ENCODE measurements around the gene NSUN2. TPM values are rescaled to one million over a fixed set of nuclear protein-coding genes. Genes with fewer than 3 reads are reported as not detected.
"Not testable (repeated sequence)": the region's sequence is repeated elsewhere in the genome, so short reads cannot be mapped to it uniquely, and the experiment has no call there.

The NSUN2 gene
- total and polyA plus RNA-seq, 4 donors, result 32.5 to 45.5 (median 40.4) TPM

- no peaks in the 10 kb centered on the region for H3K36me3 ChIP-seq (ENCODE audit: control insufficient read depth, insufficient read depth, low read length)
- H3K9me3 ChIP-seq (ENCODE audit: control insufficient read depth, insufficient read depth, low read length), result no peaks in the 10 kb centered on the region
- no peak for DNase-seq (ENCODE audit: low read depth in 4 of 6, low spot score in 6 of 6)
- H3K4me1 ChIP-seq (ENCODE audit: control insufficient read depth, insufficient read depth, low read length), result no peaks in the 10 kb centered on the region
- WGBS (ENCODE audit: insufficient coverage), result no CpG with 5 or more reads among the region's 1 CpG
- no peaks in the 10 kb centered on the region for H3K27me3 ChIP-seq (ENCODE audit: control insufficient read depth, insufficient read depth, low read length)
- H3K27ac ChIP-seq (ENCODE audit: low read depth, low read length), result no peak overlapping the region
- no peak overlapping the region for H3K4me3 ChIP-seq (ENCODE audit: low read depth, low read length)
These were observed 41.1 kb upstream of the NSUN2 start for GRCh38 chr5:6673963-6674362.

DNA sequence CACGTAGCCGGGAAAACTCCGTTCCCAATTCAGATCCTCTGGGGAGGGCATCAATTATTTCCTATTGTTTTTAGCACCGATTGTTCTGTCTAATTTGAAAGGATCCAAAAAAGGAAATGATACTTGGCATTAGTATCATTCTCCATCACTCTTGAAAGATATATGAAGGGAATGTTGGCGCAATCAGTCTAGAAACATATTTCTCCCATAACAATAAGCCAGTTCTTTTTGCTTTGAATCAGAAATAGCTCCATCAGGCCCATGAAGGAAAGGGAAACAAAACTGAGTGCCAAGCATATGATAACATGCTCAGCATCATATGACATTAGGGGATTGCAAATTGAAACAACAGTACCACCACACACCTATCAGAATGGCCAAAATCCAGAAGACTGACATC, 40.2 kb upstream of the NSUN2 start:
- no CpG with 5 or more reads among the region's 5 CpGs for WGBS (ENCODE audit: insufficient coverage)
- Histone ChIP-seq H3K4me1 (ENCODE audit: control insufficient read depth, insufficient read depth, low read length) (no peaks in the 10 kb centered on the region), H3K36me3 (ENCODE audit: control insufficient read depth, insufficient read depth, low read length) (peaks cover 4% of the 10 kb centered on the region), H3K27ac (ENCODE audit: low read depth, low read length) (no peak overlapping the region), H3K9me3 (ENCODE audit: control insufficient read depth, insufficient read depth, low read length) (no peaks in the 10 kb centered on the region), H3K27me3 (ENCODE audit: control insufficient read depth, insufficient read depth, low read length) (no peaks in the 10 kb centered on the region), H3K4me3 (ENCODE audit: low read depth, low read length) (no peak overlapping the region)
- DNase-seq (ENCODE audit: low read depth in 4 of 6, low spot score in 6 of 6), result no peak

- H3K4me3 ChIP-seq (ENCODE audit: low read depth, low read length); DNase-seq (ENCODE audit: low read depth in 4 of 6, low spot score in 6 of 6); H3K27ac ChIP-seq (ENCODE audit: low read depth, low read length); H3K27me3 ChIP-seq (ENCODE audit: control insufficient read depth, insufficient read depth, low read length); H3K4me1 ChIP-seq (ENCODE audit: control insufficient read depth, insufficient read depth, low read length); H3K9me3 ChIP-seq (ENCODE audit: control insufficient read depth, insufficient read depth, low read length): not testable (repeated sequence)
- peaks cover 19% of the 10 kb centered on the region for H3K36me3 ChIP-seq (ENCODE audit: control insufficient read depth, insufficient read depth, low read length)
- 71% methylated on average over 7 of the region's 9 CpGs for WGBS (ENCODE audit: insufficient coverage)
These were observed 35.9 kb upstream of the NSUN2 start for GRCh38 chr5:6668717-6669116.

DNA sequence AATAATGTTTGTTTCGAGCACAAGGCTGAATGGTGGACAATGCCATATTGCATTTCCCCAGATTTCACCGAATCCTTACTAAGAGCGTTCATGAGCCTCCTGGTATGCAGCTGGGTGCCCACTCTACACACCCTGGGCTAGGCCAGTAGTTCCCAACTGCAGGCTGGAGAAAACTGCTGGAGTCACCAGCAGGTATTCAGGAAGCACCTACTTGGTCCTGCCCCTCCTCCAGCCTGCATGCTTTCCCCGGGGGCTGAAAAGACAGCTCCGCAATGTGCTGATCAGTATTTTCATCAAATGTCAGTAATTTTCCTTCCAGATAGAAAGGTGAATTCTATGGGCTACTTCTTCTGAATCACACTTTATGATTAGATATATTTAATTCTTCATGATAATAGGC, 34.8 kb upstream of the NSUN2 start:
- Histone ChIP-seq H3K4me3 (ENCODE audit: low read depth, low read length) (no peak overlapping the region), H3K27ac (ENCODE audit: low read depth, low read length) (no peak overlapping the region), H3K36me3 (ENCODE audit: control insufficient read depth, insufficient read depth, low read length) (peaks cover 19% of the 10 kb centered on the region), H3K4me1 (ENCODE audit: control insufficient read depth, insufficient read depth, low read length) (no peaks in the 10 kb centered on the region), H3K9me3 (ENCODE audit: control insufficient read depth, insufficient read depth, low read length) (no peaks in the 10 kb centered on the region), H3K27me3 (ENCODE audit: control insufficient read depth, insufficient read depth, low read length) (no peaks in the 10 kb centered on the region)
- no peak for DNase-seq (ENCODE audit: low read depth in 4 of 6, low spot score in 6 of 6)
- 100% methylated on average over 3 of the region's 5 CpGs for WGBS (ENCODE audit: insufficient coverage)

- Histone ChIP-seq H3K4me1 (ENCODE audit: control insufficient read depth, insufficient read depth, low read length) (no peaks in the 10 kb centered on the region), H3K27me3 (ENCODE audit: control insufficient read depth, insufficient read depth, low read length) (no peaks in the 10 kb centered on the region), H3K9me3 (ENCODE audit: control insufficient read depth, insufficient read depth, low read length) (no peaks in the 10 kb centered on the region), H3K27ac (ENCODE audit: low read depth, low read length) (no peak overlapping the region), H3K4me3 (ENCODE audit: low read depth, low read length) (no peak overlapping the region), H3K36me3 (ENCODE audit: control insufficient read depth, insufficient read depth, low read length) (peaks cover 23% of the 10 kb centered on the region)
- 96% methylated on average over 15 of the region's 15 CpGs for WGBS (ENCODE audit: insufficient coverage)
- no peak for DNase-seq (ENCODE audit: low read depth in 4 of 6, low spot score in 6 of 6)
These were observed 33.9 kb upstream of the NSUN2 start for GRCh38 chr5:6666762-6667161.

DNA sequence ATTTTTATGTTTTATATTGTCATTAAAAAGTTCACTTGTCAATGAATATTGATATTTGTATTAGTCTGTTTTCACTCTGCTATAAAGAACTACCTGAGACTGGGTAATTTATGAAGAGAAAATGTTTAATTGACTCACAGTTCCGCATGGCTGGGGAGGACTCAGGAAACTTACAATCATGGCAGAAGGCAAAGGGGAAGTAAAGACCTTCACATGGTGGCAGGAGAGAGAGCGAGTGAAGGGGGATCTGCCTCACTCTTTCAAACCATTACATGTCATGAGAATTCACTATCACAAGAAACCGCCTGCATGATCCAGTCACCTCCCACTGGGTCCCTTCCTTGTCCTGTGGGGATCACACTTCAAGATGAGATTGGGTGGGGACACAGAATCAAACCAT, 27.8 kb upstream of the NSUN2 start:
- H3K4me1 ChIP-seq (ENCODE audit: control insufficient read depth, insufficient read depth, low read length), result no peaks in the 10 kb centered on the region
- no peak overlapping the region for H3K4me3 ChIP-seq (ENCODE audit: low read depth, low read length)
- DNase-seq (ENCODE audit: low read depth in 4 of 6, low spot score in 6 of 6), result no peak
- no peaks in the 10 kb centered on the region for H3K27me3 ChIP-seq (ENCODE audit: control insufficient read depth, insufficient read depth, low read length)
- peaks cover 35% of the 10 kb centered on the region for H3K36me3 ChIP-seq (ENCODE audit: control insufficient read depth, insufficient read depth, low read length)
- WGBS (ENCODE audit: insufficient coverage), result no CpG with 5 or more reads among the region's 3 CpGs
- H3K9me3 ChIP-seq (ENCODE audit: control insufficient read depth, insufficient read depth, low read length), result peaks cover 2% of the 10 kb centered on the region
- no peak overlapping the region for H3K27ac ChIP-seq (ENCODE audit: low read depth, low read length)

- 91% methylated on average over 12 of the region's 13 CpGs for WGBS (ENCODE audit: insufficient coverage)
- no peak for DNase-seq (ENCODE audit: low read depth in 4 of 6, low spot score in 6 of 6)
- H3K4me3 ChIP-seq (ENCODE audit: low read depth, low read length), result no peak overlapping the region
- H3K27me3 ChIP-seq (ENCODE audit: control insufficient read depth, insufficient read depth, low read length), result no peaks in the 10 kb centered on the region
- H3K4me1 ChIP-seq (ENCODE audit: control insufficient read depth, insufficient read depth, low read length), result no peaks in the 10 kb centered on the region
- peaks cover 2% of the 10 kb centered on the region for H3K9me3 ChIP-seq (ENCODE audit: control insufficient read depth, insufficient read depth, low read length)
- peaks cover 34% of the 10 kb centered on the region for H3K36me3 ChIP-seq (ENCODE audit: control insufficient read depth, insufficient read depth, low read length)
- H3K27ac ChIP-seq (ENCODE audit: low read depth, low read length), result no peak overlapping the region
These were observed 27.3 kb upstream of the NSUN2 start for GRCh38 chr5:6659941-6660684.

- H3K9me3 ChIP-seq (ENCODE audit: control insufficient read depth, insufficient read depth, low read length), result peaks cover 2% of the 10 kb centered on the region
- no peak for DNase-seq (ENCODE audit: low read depth in 4 of 6, low spot score in 6 of 6)
- no peak overlapping the region for H3K4me3 ChIP-seq (ENCODE audit: low read depth, low read length)
- peaks cover 27% of the 10 kb centered on the region for H3K36me3 ChIP-seq (ENCODE audit: control insufficient read depth, insufficient read depth, low read length)
- no peaks in the 10 kb centered on the region for H3K4me1 ChIP-seq (ENCODE audit: control insufficient read depth, insufficient read depth, low read length)
- H3K27me3 ChIP-seq (ENCODE audit: control insufficient read depth, insufficient read depth, low read length), result no peaks in the 10 kb centered on the region
- 89% methylated on average over 3 of the region's 5 CpGs for WGBS (ENCODE audit: insufficient coverage)
- no peak overlapping the region for H3K27ac ChIP-seq (ENCODE audit: low read depth, low read length)
These were observed 23.8 kb upstream of the NSUN2 start for GRCh38 chr5:6656680-6657079.

GRCh38 chr5:6655432-6655831, 22.6 kb upstream of the NSUN2 start:
- peaks cover 2% of the 10 kb centered on the region for H3K9me3 ChIP-seq (ENCODE audit: control insufficient read depth, insufficient read depth, low read length)
- peaks cover 27% of the 10 kb centered on the region for H3K36me3 ChIP-seq (ENCODE audit: control insufficient read depth, insufficient read depth, low read length)
- DNase-seq (ENCODE audit: low read depth in 4 of 6, low spot score in 6 of 6), result no peak
- WGBS (ENCODE audit: insufficient coverage), result 85% methylated on average over 7 of the region's 8 CpGs
- no peaks in the 10 kb centered on the region for H3K27me3 ChIP-seq (ENCODE audit: control insufficient read depth, insufficient read depth, low read length)
- no peaks in the 10 kb centered on the region for H3K4me1 ChIP-seq (ENCODE audit: control insufficient read depth, insufficient read depth, low read length)
- H3K4me3 ChIP-seq (ENCODE audit: low read depth, low read length), result no peak overlapping the region
- H3K27ac ChIP-seq (ENCODE audit: low read depth, low read length), result no peak overlapping the region

DNA sequence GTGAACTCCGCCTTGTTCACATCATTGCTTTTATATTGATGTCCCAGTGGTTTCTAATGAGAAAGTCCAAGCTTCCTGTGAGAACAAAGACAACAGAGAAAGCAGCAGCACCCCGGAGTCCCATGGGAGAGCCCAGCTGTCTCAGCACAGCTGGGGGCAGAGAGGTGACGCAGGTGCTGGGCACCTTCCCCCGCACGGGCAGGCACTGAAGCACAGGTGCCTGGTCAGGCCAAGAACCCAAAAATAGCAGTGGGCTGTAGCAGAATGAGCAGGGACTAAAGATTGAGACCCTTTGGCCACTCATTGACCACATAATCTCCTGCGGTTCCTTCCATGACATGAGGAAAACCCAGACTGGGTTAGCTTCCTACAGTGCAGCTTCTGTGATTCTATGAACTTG, 19.2 kb upstream of the NSUN2 start:
- peaks cover 12% of the 10 kb centered on the region for H3K36me3 ChIP-seq (ENCODE audit: control insufficient read depth, insufficient read depth, low read length)
- no peaks in the 10 kb centered on the region for H3K4me1 ChIP-seq (ENCODE audit: control insufficient read depth, insufficient read depth, low read length)
- no peak for DNase-seq (ENCODE audit: low read depth in 4 of 6, low spot score in 6 of 6)
- WGBS (ENCODE audit: insufficient coverage), result 93% methylated on average over 5 of the region's 6 CpGs
- H3K27ac ChIP-seq (ENCODE audit: low read depth, low read length), result no peak overlapping the region
- peaks cover 3% of the 10 kb centered on the region for H3K9me3 ChIP-seq (ENCODE audit: control insufficient read depth, insufficient read depth, low read length)
- no peaks in the 10 kb centered on the region for H3K27me3 ChIP-seq (ENCODE audit: control insufficient read depth, insufficient read depth, low read length)
- no peak overlapping the region for H3K4me3 ChIP-seq (ENCODE audit: low read depth, low read length)
